ENCODE data around the gene IKZF5. TPM values are rescaled to one million over a fixed set of nuclear protein-coding genes. Genes with fewer than 3 reads are reported as not detected.

IKZF5 gene
- total RNA-seq, 1 experiment from 2014 or later: 8.6 TPM

GRCh38 chr10:122974543-122975064, 34.0 kb downstream of the IKZF5 start:
- intact Hi-C loops (cut with micrococcal nuclease; ENCODE audit: unreplicated experiment): no loop called here
- BruUV-seq (replicated peaks): no TSS peak
- Histone ChIP-seq H3K27me3 (ENCODE audit: control insufficient read depth, insufficient read depth, low read length) (no peaks in the 10 kb centered on the region), H3K27ac (ENCODE audit: low read length) (no peak overlapping the region), H3K4me3 (ENCODE audit: low read depth in 2 of 2, low read length in 2 of 2) (no peak overlapping the region), H3K4me1 (ENCODE audit: control insufficient read depth, insufficient read depth, low read length) (no peaks in the 10 kb centered on the region), H3K36me3 (ENCODE audit: control insufficient read depth, insufficient read depth, low read length) (no peaks in the 10 kb centered on the region), H3K9me3 (ENCODE audit: control insufficient read depth, insufficient read depth, low read depth, low read length) (no peaks in the 10 kb centered on the region)
- no peak for DNase-seq (ENCODE audit: low read depth, low spot score)
- no peak for ATAC-seq
- in situ Hi-C loops (cut with HindIII; ENCODE audit: low pct_unique_long_range_greater_than_20kb, low sequenced_read_pairs): no loop called here
- TF ChIP-seq, protein P1, sequence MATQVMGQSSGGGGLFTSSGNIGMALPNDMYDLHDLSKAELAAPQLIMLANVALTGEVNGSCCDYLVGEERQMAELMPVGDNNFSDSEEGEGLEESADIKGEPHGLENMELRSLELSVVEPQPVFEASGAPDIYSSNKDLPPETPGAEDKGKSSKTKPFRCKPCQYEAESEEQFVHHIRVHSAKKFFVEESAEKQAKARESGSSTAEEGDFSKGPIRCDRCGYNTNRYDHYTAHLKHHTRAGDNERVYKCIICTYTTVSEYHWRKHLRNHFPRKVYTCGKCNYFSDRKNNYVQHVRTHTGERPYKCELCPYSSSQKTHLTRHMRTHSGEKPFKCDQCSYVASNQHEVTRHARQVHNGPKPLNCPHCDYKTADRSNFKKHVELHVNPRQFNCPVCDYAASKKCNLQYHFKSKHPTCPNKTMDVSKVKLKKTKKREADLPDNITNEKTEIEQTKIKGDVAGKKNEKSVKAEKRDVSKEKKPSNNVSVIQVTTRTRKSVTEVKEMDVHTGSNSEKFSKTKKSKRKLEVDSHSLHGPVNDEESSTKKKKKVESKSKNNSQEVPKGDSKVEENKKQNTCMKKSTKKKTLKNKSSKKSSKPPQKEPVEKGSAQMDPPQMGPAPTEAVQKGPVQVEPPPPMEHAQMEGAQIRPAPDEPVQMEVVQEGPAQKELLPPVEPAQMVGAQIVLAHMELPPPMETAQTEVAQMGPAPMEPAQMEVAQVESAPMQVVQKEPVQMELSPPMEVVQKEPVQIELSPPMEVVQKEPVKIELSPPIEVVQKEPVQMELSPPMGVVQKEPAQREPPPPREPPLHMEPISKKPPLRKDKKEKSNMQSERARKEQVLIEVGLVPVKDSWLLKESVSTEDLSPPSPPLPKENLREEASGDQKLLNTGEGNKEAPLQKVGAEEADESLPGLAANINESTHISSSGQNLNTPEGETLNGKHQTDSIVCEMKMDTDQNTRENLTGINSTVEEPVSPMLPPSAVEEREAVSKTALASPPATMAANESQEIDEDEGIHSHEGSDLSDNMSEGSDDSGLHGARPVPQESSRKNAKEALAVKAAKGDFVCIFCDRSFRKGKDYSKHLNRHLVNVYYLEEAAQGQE (IDR thresholded peaks at IDR 0.05; ENCODE audit: insufficient read depth in 1 of 2, low read depth in 2 of 2, low read length in 1 of 2): no peak
- TF ChIP-seq POLR2AphosphoS5 (IDR thresholded peaks at IDR 0.05; ENCODE audit: low read depth, low read length) (no peak), TCF7L2 (IDR thresholded peaks at IDR 0.05; ENCODE audit: low read depth, low read length) (no peak), SIN3A (IDR thresholded peaks at IDR 0.05; ENCODE audit: borderline replicate concordance, insufficient read depth, low read depth, low read length) (no peak)
- TF ChIP-seq, protein P2, sequence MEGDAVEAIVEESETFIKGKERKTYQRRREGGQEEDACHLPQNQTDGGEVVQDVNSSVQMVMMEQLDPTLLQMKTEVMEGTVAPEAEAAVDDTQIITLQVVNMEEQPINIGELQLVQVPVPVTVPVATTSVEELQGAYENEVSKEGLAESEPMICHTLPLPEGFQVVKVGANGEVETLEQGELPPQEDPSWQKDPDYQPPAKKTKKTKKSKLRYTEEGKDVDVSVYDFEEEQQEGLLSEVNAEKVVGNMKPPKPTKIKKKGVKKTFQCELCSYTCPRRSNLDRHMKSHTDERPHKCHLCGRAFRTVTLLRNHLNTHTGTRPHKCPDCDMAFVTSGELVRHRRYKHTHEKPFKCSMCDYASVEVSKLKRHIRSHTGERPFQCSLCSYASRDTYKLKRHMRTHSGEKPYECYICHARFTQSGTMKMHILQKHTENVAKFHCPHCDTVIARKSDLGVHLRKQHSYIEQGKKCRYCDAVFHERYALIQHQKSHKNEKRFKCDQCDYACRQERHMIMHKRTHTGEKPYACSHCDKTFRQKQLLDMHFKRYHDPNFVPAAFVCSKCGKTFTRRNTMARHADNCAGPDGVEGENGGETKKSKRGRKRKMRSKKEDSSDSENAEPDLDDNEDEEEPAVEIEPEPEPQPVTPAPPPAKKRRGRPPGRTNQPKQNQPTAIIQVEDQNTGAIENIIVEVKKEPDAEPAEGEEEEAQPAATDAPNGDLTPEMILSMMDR (IDR thresholded peaks at IDR 0.05): no peak
- ChIA-PET CTCF (no interaction called here), POLR2A (no interaction called here)

DNA sequence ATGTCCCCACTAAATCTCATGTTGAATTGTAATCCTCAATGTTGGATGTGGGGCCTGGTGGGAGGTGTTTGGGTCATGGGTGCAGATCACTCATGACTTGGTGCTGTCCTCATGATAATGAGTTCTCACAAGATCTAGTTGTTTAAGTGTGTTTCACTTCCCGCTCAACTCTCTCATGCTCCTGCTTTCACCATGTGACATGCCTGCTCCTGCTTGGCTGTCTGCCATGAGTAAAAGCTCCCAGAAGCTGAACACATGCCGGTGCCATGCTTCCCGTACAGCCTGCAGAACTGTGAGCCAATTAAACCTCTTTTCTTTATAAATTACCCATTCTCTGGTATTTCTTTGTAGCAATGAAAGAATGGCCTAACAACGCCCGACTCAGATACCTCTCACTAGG, 34.6 kb downstream of the IKZF5 start:
- TF ChIP-seq, protein P2 (IDR thresholded peaks at IDR 0.05): no peak
- TF ChIP-seq SIN3A (IDR thresholded peaks at IDR 0.05; ENCODE audit: borderline replicate concordance, insufficient read depth, low read depth, low read length) (no peak), POLR2AphosphoS5 (IDR thresholded peaks at IDR 0.05; ENCODE audit: low read depth, low read length) (no peak), TCF7L2 (IDR thresholded peaks at IDR 0.05; ENCODE audit: low read depth, low read length) (no peak)
- TF ChIP-seq, protein P1 (IDR thresholded peaks at IDR 0.05; ENCODE audit: insufficient read depth in 1 of 2, low read depth in 2 of 2, low read length in 1 of 2): no peak
- CTCF ChIA-PET: interaction anchor here (0.6 kb wide), 1 partner anchor 19 kb away, joined by 3 read pairs; no protein-coding TSS in a partner anchor
- Histone ChIP-seq H3K9me3 (ENCODE audit: control insufficient read depth, insufficient read depth, low read depth, low read length) (no peaks in the 10 kb centered on the region), H3K4me3 (ENCODE audit: low read depth in 2 of 2, low read length in 2 of 2) (no peak overlapping the region), H3K27ac (ENCODE audit: low read length) (no peak overlapping the region), H3K27me3 (ENCODE audit: control insufficient read depth, insufficient read depth, low read length) (no peaks in the 10 kb centered on the region), H3K36me3 (ENCODE audit: control insufficient read depth, insufficient read depth, low read length) (no peaks in the 10 kb centered on the region), H3K4me1 (ENCODE audit: control insufficient read depth, insufficient read depth, low read length) (no peaks in the 10 kb centered on the region)
- intact Hi-C loops (cut with micrococcal nuclease; ENCODE audit: unreplicated experiment) (no loop called here), in situ Hi-C loops (cut with HindIII; ENCODE audit: low pct_unique_long_range_greater_than_20kb, low sequenced_read_pairs) (no loop called here)
- POLR2A ChIA-PET: no interaction called here
- ATAC-seq (no peak), DNase-seq (ENCODE audit: low read depth, low spot score) (no peak)
- no TSS peak for BruUV-seq (replicated peaks)
